ENCODE data around the gene GABRG2.

GRCh38 chr5:162107591-162107990, 40.0 kb downstream of the GABRG2 start:
- TF ChIP-seq ZNF223 (tag by site-specific recombination; IDR thresholded peaks at IDR 0.05) (no peak), ZSCAN18 (tag by site-specific recombination; IDR thresholded peaks at IDR 0.05) (no peak), CTCF (tag by site-specific recombination; IDR thresholded peaks at IDR 0.05) (no peak), INSM2 (tag by site-specific recombination; IDR thresholded peaks at IDR 0.05) (no peak), KLF8 (tag by site-specific recombination; IDR thresholded peaks at IDR 0.05) (no peak), ZNF239 (tag by site-specific recombination; IDR thresholded peaks at IDR 0.05) (no peak), KLF10 (tag by site-specific recombination; IDR thresholded peaks at IDR 0.05) (no peak), GLIS2 (tag by site-specific recombination; IDR thresholded peaks at IDR 0.05) (no peak), TSHZ1 (tag by site-specific recombination; IDR thresholded peaks at IDR 0.05; ENCODE audit: borderline replicate concordance) (no peak), HIC1 (tag by site-specific recombination; IDR thresholded peaks at IDR 0.05) (no peak), TCF7L2 (IDR thresholded peaks at IDR 0.05; ENCODE audit: borderline replicate concordance, low read depth, low read length) (no peak), REST (tag by site-specific recombination; IDR thresholded peaks at IDR 0.05) (no peak), ZBTB26 (tag by site-specific recombination; optimal IDR thresholded peaks at IDR 0.05) (no peak)

Data from HEK293 (cell line).